ENCODE data around the gene LCTL. TPM values are rescaled to one million over a fixed set of nuclear protein-coding genes. Genes with fewer than 3 reads are reported as not detected.
A peak's percentile ranks its signal among the peaks of the same experiment; 100 is the strongest.
"Not testable (repeated sequence)": the region's sequence is repeated elsewhere in the genome, so short reads cannot be mapped to it uniquely, and the experiment has no call there.

LCTL gene
- total RNA-seq, 1 donor from 2014 or later = not detected

DNA sequence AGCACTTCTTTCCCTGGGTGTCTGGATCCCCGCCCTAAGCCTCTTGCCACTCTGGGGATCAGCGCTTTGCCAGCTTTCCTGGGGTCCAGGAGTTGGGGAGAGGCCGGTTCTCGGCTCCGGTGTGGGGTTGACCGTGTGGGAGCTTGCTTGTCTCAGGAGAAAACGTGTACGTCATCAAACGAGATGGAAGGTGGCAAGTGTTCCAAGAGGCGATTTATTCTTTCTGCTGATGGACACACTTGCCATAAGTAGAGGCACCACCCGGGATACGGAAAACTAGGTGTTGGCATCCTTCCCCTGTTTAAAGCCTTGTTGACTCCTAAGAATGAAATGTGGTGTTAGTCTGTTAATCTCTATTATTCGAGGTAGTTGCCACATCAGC lies 60.4 kb downstream of the LCTL start:
- peaks cover 21% of the 10 kb centered on the region for H3K36me3 Mint-ChIP-seq (ENCODE audit: unreplicated experiment)
- TF ChIP-seq, protein P1, sequence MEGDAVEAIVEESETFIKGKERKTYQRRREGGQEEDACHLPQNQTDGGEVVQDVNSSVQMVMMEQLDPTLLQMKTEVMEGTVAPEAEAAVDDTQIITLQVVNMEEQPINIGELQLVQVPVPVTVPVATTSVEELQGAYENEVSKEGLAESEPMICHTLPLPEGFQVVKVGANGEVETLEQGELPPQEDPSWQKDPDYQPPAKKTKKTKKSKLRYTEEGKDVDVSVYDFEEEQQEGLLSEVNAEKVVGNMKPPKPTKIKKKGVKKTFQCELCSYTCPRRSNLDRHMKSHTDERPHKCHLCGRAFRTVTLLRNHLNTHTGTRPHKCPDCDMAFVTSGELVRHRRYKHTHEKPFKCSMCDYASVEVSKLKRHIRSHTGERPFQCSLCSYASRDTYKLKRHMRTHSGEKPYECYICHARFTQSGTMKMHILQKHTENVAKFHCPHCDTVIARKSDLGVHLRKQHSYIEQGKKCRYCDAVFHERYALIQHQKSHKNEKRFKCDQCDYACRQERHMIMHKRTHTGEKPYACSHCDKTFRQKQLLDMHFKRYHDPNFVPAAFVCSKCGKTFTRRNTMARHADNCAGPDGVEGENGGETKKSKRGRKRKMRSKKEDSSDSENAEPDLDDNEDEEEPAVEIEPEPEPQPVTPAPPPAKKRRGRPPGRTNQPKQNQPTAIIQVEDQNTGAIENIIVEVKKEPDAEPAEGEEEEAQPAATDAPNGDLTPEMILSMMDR (IDR thresholded peaks at IDR 0.05) = no peak
- H3K9me3 Mint-ChIP-seq (ENCODE audit: unreplicated experiment) = no peaks in the 10 kb centered on the region
- H3K27me3 Mint-ChIP-seq (ENCODE audit: unreplicated experiment) = no peaks in the 10 kb centered on the region
- no peak for DNase-seq (ENCODE audit: extremely low spot score, unreplicated experiment)
- peaks cover 32% of the 10 kb centered on the region for H3K4me1 Mint-ChIP-seq (ENCODE audit: unreplicated experiment)
- peak overlapping the region; percentile 98 for H3K27ac Mint-ChIP-seq (ENCODE audit: unreplicated experiment)
- H3K4me3 Mint-ChIP-seq (ENCODE audit: unreplicated experiment) = peak overlapping the region; percentile 97

DNA sequence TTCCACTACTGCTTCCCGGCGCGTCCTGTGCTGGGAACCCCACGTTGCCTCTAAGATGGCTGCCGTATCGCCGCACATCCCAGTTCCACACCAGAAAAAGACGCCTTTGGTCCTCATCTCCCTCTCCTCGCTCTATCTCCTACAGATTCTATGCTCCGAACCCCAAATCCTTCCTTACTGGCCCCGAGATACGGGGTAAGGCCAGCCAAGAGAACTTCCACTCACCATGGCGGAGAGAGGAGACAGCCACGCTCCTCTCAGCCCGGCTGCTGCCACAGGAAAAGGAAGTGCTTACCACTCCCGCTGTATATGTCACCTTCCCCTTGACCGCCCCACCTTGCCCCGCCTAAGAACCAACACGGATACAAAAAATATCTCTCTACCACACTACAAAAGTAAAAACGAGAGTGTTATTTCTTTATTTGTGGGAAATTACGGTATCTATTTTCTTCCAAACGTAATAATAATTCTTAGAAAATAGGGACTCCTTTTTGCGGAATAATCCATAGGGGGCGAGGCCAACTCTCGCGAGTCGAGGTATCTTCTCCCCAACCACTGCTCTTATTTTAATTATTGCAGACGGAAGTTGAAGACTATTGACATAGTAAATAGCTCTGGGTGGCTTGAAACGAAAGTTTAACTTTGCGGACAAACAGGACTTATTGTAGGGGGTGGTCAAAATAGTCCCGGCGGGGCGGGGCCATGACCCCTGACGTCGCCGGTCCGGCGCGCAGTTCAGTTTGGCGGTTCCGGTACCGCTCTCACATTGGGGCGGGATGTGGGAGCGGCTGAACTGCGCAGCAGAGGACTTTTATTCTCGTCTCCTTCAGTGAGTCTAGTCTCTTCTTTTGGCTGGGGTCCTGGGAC lies 61.0 kb downstream of the LCTL start, which contains the start of the genes RPL4 and ZWILCH:
RPL4 (minus strand) TSS at position 293 of the 867 bp plus-strand sequence; CDS start at position 228, 65 bp downstream.
ZWILCH (plus strand) TSS at position 764 of the 867 bp plus-strand sequence; CDS start at position 777, 13 bp downstream.
- peaks cover 27% of the 10 kb centered on the region for H3K36me3 Mint-ChIP-seq (ENCODE audit: unreplicated experiment)
- H3K9me3 Mint-ChIP-seq (ENCODE audit: unreplicated experiment) = no peaks in the 10 kb centered on the region
- H3K4me1 Mint-ChIP-seq (ENCODE audit: unreplicated experiment) = peaks cover 32% of the 10 kb centered on the region
- H3K4me3 Mint-ChIP-seq (ENCODE audit: unreplicated experiment) = peak within 1 kb of the TSS; percentile 97
- no peaks in the 10 kb centered on the region for H3K27me3 Mint-ChIP-seq (ENCODE audit: unreplicated experiment)
- peak; percentile 90 for DNase-seq (ENCODE audit: extremely low spot score, unreplicated experiment)
- peak within 1 kb of the TSS; percentile 98 for H3K27ac Mint-ChIP-seq (ENCODE audit: unreplicated experiment)
- TF ChIP-seq, protein P1 (IDR thresholded peaks at IDR 0.05) = no peak

DNA sequence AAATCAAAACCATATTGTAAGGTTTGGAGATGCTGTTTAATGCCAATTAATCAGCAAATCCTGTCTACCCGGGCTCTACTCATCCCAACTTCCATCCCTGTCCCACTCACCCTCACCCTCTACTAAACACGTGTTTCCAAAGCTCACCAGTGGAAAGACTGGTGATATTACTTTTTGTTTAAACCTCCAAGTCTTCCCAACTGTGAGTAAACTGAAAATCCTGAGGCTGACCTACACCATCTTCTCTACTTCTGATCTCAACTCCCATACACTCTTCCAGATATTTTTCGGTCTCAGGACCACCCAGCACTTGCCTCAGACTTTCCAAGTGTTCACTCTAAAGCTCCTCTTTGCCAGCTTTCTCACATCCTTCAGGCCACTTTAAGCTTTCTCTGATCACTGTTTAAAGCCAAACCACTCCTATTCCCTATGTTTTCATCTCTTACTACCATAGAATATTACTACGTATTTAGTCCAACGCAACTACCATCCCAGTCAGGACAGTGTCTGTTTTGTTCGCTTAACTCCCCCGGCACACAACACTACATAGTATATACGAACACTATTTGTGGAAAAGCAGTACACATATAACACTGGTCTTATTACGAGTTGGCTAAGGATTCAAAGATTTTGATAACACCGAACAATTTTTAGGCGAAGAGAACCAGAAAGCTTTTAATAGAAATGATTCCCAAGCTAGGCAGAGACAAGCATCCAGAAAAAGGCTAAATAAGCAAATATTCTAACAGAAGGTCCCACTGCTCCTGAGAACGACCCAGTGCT lies 61.8 kb downstream of the LCTL start:
- TF ChIP-seq, protein P1 (IDR thresholded peaks at IDR 0.05) = no peak
- DNase-seq (ENCODE audit: extremely low spot score, unreplicated experiment) = peak; percentile 21
- Mint-ChIP-seq H3K27me3 (ENCODE audit: unreplicated experiment) (no peaks in the 10 kb centered on the region), H3K4me3 (ENCODE audit: unreplicated experiment) (peak overlapping the region; percentile 97), H3K36me3 (ENCODE audit: unreplicated experiment) (peaks cover 34% of the 10 kb centered on the region), H3K9me3 (ENCODE audit: unreplicated experiment) (no peaks in the 10 kb centered on the region), H3K4me1 (ENCODE audit: unreplicated experiment) (peaks cover 34% of the 10 kb centered on the region), H3K27ac (ENCODE audit: unreplicated experiment) (peak overlapping the region; percentile 98)

DNA sequence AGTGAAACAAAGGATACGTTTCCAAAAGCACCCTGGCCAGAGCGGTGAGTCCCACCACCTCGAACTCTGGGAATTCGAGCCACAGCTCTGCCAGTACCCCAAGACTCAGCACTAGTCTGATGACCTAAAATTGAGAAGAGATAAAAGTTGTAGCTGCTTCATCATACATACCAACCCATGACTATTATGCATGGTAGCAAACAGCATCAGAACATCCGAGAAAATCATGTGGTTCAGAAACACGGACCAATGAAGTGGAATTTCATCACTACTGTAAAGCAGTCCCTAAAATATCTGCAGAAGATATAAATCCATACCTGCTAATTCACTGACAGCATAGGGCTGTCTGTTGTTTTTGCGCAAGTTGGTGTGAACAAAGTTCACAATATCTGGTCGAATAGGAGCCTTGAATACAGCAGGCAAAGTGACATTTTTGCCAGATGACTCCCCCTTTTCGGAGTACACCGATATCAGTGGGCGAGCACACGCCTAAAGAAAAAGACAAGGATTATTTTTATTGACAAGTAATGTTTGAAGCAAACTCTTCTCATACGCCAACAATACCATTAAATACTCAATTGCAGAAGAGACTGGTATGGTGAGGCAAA lies 62.7 kb downstream of the LCTL start:
- peak; percentile 21 for DNase-seq (ENCODE audit: extremely low spot score, unreplicated experiment)
- H3K4me1 Mint-ChIP-seq (ENCODE audit: unreplicated experiment) = peaks cover 37% of the 10 kb centered on the region
- H3K9me3 Mint-ChIP-seq (ENCODE audit: unreplicated experiment); H3K27me3 Mint-ChIP-seq (ENCODE audit: unreplicated experiment): not testable (repeated sequence)
- H3K36me3 Mint-ChIP-seq (ENCODE audit: unreplicated experiment) = peaks cover 36% of the 10 kb centered on the region
- peak overlapping the region; percentile 98 for H3K27ac Mint-ChIP-seq (ENCODE audit: unreplicated experiment)
- peak overlapping the region; percentile 97 for H3K4me3 Mint-ChIP-seq (ENCODE audit: unreplicated experiment)

DNA sequence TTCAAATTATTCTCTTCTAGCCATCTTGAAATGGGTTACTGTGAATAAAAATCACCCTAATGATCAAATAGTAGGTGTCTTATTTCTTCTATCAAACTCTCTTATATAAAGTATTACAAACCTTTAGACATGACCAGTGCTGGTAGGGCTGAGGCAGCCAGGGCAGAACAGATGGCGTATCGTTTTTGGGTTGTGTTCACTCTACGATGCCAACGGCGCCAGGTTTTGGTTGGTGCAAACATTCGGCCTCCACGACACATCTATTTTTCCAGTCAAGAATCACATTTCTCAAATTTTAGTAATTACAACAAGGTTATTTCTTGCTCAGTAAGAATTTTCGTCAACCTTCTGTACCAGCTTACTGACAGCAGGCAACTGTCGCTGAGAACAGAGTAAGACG lies 63.3 kb downstream of the LCTL start:
- H3K4me3 Mint-ChIP-seq (ENCODE audit: unreplicated experiment) = peak overlapping the region; percentile 97
- TF ChIP-seq, protein P1 (IDR thresholded peaks at IDR 0.05) = no peak
- peaks cover 44% of the 10 kb centered on the region for H3K4me1 Mint-ChIP-seq (ENCODE audit: unreplicated experiment)
- no peaks in the 10 kb centered on the region for H3K27me3 Mint-ChIP-seq (ENCODE audit: unreplicated experiment)
- H3K9me3 Mint-ChIP-seq (ENCODE audit: unreplicated experiment) = no peaks in the 10 kb centered on the region
- peak; percentile 13 for DNase-seq (ENCODE audit: extremely low spot score, unreplicated experiment)
- peaks cover 41% of the 10 kb centered on the region for H3K36me3 Mint-ChIP-seq (ENCODE audit: unreplicated experiment)
- H3K27ac Mint-ChIP-seq (ENCODE audit: unreplicated experiment) = peak overlapping the region; percentile 32

DNA sequence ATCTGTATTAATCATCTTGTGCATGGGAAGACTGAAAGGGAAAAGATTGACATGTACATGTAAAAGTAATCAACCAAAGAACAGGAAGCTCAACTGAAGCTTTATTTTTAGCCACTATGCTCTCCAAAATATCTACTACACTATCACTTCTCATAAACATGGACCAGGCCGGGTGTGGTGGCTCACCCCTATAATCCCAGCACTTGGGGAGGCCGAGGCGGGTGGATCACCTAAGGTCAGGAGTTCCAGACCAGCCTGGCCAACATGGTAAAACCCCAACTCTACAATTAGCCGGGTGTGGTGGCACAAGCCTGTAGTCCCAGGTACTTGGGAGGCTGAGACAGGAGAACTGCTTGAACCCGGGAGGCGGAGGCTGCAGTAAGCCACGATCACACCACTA lies 65.5 kb downstream of the LCTL start:
- not testable (repeated sequence) for H3K27me3 Mint-ChIP-seq (ENCODE audit: unreplicated experiment); H3K4me3 Mint-ChIP-seq (ENCODE audit: unreplicated experiment); H3K27ac Mint-ChIP-seq (ENCODE audit: unreplicated experiment); H3K9me3 Mint-ChIP-seq (ENCODE audit: unreplicated experiment)
- H3K36me3 Mint-ChIP-seq (ENCODE audit: unreplicated experiment) = peaks cover 44% of the 10 kb centered on the region
- H3K4me1 Mint-ChIP-seq (ENCODE audit: unreplicated experiment) = peaks cover 40% of the 10 kb centered on the region
- DNase-seq (ENCODE audit: extremely low spot score, unreplicated experiment) = peak; percentile 64
